Spleen (tissue), 11 donors: ENCODE results near the gene CTDP1. TPM values are rescaled to one million over a fixed set of nuclear protein-coding genes. Genes with fewer than 3 reads are reported as not detected.

ENCODE experiments used
- DNase-seq: peaks from one replicate; pipeline ENCODE4 v3.0.0-alpha.2; 2020
- H3K27ac ChIP-seq, 8 donors: fragments of 200-600 bp; sonication (generic) in 7 of 8; 1 replicate in 4 of 8; 2 replicates in 4 of 8; pipeline versions ENCODE4 v1.5.0 to v1.8.0; 2016 to 2021; ENCODE audit warnings: inconsistent platforms in 4 of 8, mild to moderate bottlenecking in 4 of 8, moderate library complexity in 1 of 8
- H3K27me3 ChIP-seq, 7 donors: fragments of 200-600 bp; sonication (generic) in 6 of 7; replicated peaks in 1 of 7; 1 replicate in 4 of 7; 2 replicates in 3 of 7; pipeline versions ENCODE4 v1.5.0 to v1.8.0; 2016 to 2021; ENCODE audit warnings: inconsistent platforms in 3 of 7, mild to moderate bottlenecking in 1 of 7
- H3K36me3 ChIP-seq, 6 donors: fragments of 200-600 bp; sonication (generic) in 5 of 6; 1 replicate in 4 of 6; 2 replicates in 2 of 6; pipeline versions ENCODE4 v1.5.0 to v1.8.0; 2016 to 2021; ENCODE audit warnings: inconsistent platforms in 2 of 6
- H3K4me1 ChIP-seq, 6 donors: fragments of 200-600 bp; sonication (generic) in 5 of 6; 1 replicate in 3 of 6; 2 replicates in 3 of 6; pipeline versions ENCODE4 v1.5.0 to v1.8.0; 2016 to 2021; ENCODE audit warnings: inconsistent platforms in 3 of 6
- H3K4me3 ChIP-seq, 8 donors: fragments of 200-600 bp; sonication (generic) in 7 of 8; 1 replicate in 4 of 8; 2 replicates in 4 of 8; pipeline versions ENCODE4 v1.5.0 to v1.8.0; 2016 to 2021; ENCODE audit warnings: inconsistent platforms in 4 of 8, mild to moderate bottlenecking in 4 of 8, moderate library complexity in 2 of 8
- H3K9me3 ChIP-seq, 8 donors: fragments of 200-600 bp; sonication (generic) in 7 of 8; 1 replicate in 4 of 8; 2 replicates in 4 of 8; pipeline versions ENCODE4 v1.5.0 to v1.8.0; 2016 to 2021; ENCODE audit warnings: inconsistent platforms in 4 of 8
- CTCF ChIP-seq, 11 experiments: fragments of 200-600 bp in 7 of 11; fragments of 450-650 bp in 4 of 11; sonication (generic) in 4 of 11; IDR thresholded peaks in 8 of 11; conservative IDR thresholded peaks in 3 of 11; 1 replicate in 7 of 11; 2 replicates in 4 of 11; pipeline versions ENCODE4 v1.4.0 to v1.8.0; 2016 to 2021; ENCODE audit warnings: antibody characterized with exemption in 11 of 11, inconsistent platforms in 4 of 11, mild to moderate bottlenecking in 1 of 11
- POLR2A ChIP-seq, 3 donors: fragments of 450-650 bp; IDR thresholded peaks; one replicate each; pipeline ENCODE4 v1.5.1; 2017; ENCODE audit warnings: antibody characterized with exemption in 3 of 3, mild to moderate bottlenecking in 1 of 3
- POLR2AphosphoS5 ChIP-seq, 3 donors: sonication (generic); formaldehyde crosslinking; IDR thresholded peaks; one replicate each; pipeline ENCODE4 v1.5.1; 2017; ENCODE audit warnings: antibody characterized with exemption in 3 of 3
- WGBS, 5 donors: extraction: QIAGEN DNeasy Blood & Tissue Kit in 3 of 5; methylation state at CpG; one replicate each; pipeline versions ENCODE4 v1.1.5 to v1.1.7; 2013 to 2018; 5-methylcytosine and 5-hydroxymethylcytosine counted together
- intact Hi-C: fragments of 100-400 bp; cut with DNase I; formaldehyde crosslinking; loops from one replicate; pipeline ENCODE4 v1.15.0; 2023; ENCODE audit warnings: low total_unique reads
- polyA plus RNA-seq, 3 donors: library from polyadenylated mRNA; stranded (reverse); fragments of 200-250 nt; gene quantifications; one replicate each; pipeline ENCODE4 v1.2.1, GENCODE V29; 2013
- total RNA-seq, 7 donors: library from RNA; depleted of rRNA in 3 of 7; stranded (reverse); fragments of >200 nt in 3 of 7; fragmentation: NEBNext Ultra II Directional in 4 of 7; extraction: Animal tissue kit (Norgen Biotek cat#: 25700) in 4 of 7; gene quantifications; one replicate each; pipeline versions ENCODE4 v1.1.0 to v1.2.1, GENCODE V29; 2016 to 2021
- donor health status: healthy with polysubstance abuse.
- donor health status: DM: no; HTN: no; CAD: no; lungs with moderate emphysema.
- donor health status: DM: no; HTN: no; CAD: no.
- donor health status: Bipolar disorder and iron deficiency.
- donor health status: healthy.
- donor health status: DM: no; HTN: no; CAD: no.
- donor health status: DM: yes; HTN: yes; CAD: no.

Gene CTDP1
- total and polyA plus RNA-seq, 10 donors = 13.6 to 54.6 (median 28.6) TPM

- Histone ChIP-seq H3K36me3 (peaks cover 4 to 99% (median 83%) of the 10 kb centered on the region in 6 donors), H3K4me1 (no peaks in the 10 kb centered on the region), H3K27me3 (no peaks in the 10 kb centered on the region), H3K9me3 (peaks cover 1 to 34% (median 13%) of the 10 kb centered on the region in 8 donors), H3K27ac (no peak overlapping the region), H3K4me3 (no peak overlapping the region)
- TF ChIP-seq POLR2A (IDR thresholded peaks at IDR 0.05) (no peak), CTCF (IDR thresholded peaks at IDR 0.05 in 8 of 11, conservative IDR thresholded peaks at IDR 0.05 in 3 of 11) (no peak), POLR2AphosphoS5 (IDR thresholded peaks at IDR 0.05) (no peak)
- WGBS, 5 donors = 93 to 97% (median 96%) methylated on average over 16 to 24 of the region's 24 CpGs
- intact Hi-C loops = no loop called here
- peak; percentile 64 for DNase-seq
Measured at GRCh38 chr18:79736846-79737245, 57.2 kb downstream of the CTDP1 start.

GRCh38 chr18:79737426-79737825 lies 57.8 kb downstream of the CTDP1 start:
- intact Hi-C loops = no loop called here
- Histone ChIP-seq H3K4me3 (no peak overlapping the region), H3K27ac (no peak overlapping the region), H3K4me1 (no peaks in the 10 kb centered on the region), H3K9me3 (peaks cover 0 to 28% (median 9%) of the 10 kb centered on the region in 8 donors), H3K27me3 (no peaks in the 10 kb centered on the region), H3K36me3 (peaks cover 4 to 99% (median 84%) of the 10 kb centered on the region in 6 donors)
- WGBS, 5 donors = 95 to 98% (median 97%) methylated on average over 17 of the region's 17 CpGs
- TF ChIP-seq POLR2A (IDR thresholded peaks at IDR 0.05) (no peak), CTCF (IDR thresholded peaks at IDR 0.05 in 8 of 11, conservative IDR thresholded peaks at IDR 0.05 in 3 of 11) (no peak), POLR2AphosphoS5 (IDR thresholded peaks at IDR 0.05) (no peak)
- DNase-seq = peak; percentile 55

DNA sequence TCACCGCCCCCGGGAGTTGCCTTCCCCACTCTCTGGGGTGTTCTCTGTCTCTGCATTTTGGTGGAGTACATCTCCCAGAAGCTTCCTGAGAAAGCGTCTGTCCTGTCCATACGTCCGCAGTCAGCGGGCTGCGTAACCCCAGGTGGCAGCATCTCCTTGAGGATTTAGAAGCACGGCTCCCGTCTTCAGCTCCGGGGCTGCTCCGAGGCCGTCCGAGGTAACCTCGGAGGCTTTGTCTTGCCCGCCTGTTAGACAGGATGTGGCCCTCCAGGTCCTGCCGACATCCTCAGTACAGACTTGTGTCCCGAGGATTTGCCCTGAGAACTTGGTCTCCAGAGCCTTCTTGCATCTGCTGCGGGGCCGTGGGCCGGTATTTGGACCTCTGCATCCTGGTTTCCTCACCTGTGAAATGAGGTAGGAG lies 58.4 kb downstream of the CTDP1 start:
- TF ChIP-seq POLR2AphosphoS5 (IDR thresholded peaks at IDR 0.05) (peak in 1 of 3 donors; percentile 19), POLR2A (IDR thresholded peaks at IDR 0.05) (no peak), CTCF (IDR thresholded peaks at IDR 0.05 in 8 of 11, conservative IDR thresholded peaks at IDR 0.05 in 3 of 11) (no peak)
- no peaks in the 10 kb centered on the region for H3K4me1 ChIP-seq
- intact Hi-C loops = no loop called here
- no peak overlapping the region for H3K4me3 ChIP-seq
- peaks cover 0 to 22% (median 3%) of the 10 kb centered on the region in 8 donors for H3K9me3 ChIP-seq
- H3K36me3 ChIP-seq = peaks cover 4 to 99% (median 82%) of the 10 kb centered on the region in 6 donors
- no peak overlapping the region for H3K27ac ChIP-seq
- peak; percentile 60 for DNase-seq
- H3K27me3 ChIP-seq = no peaks in the 10 kb centered on the region
- 87 to 98% (median 95%) methylated on average over 17 to 20 of the region's 20 CpGs for WGBS, 5 donors

GRCh38 chr18:79738581-79739439 lies 59.2 kb downstream of the CTDP1 start:
- TF ChIP-seq POLR2AphosphoS5 (IDR thresholded peaks at IDR 0.05) = no peak
- no peak for TF ChIP-seq CTCF (IDR thresholded peaks at IDR 0.05 in 8 of 11, conservative IDR thresholded peaks at IDR 0.05 in 3 of 11)
- no peak for TF ChIP-seq POLR2A (IDR thresholded peaks at IDR 0.05)
- H3K27ac ChIP-seq = no peak overlapping the region
- H3K9me3 ChIP-seq = peaks cover 0 to 14% (median 0%) of the 10 kb centered on the region in 8 donors
- H3K27me3 ChIP-seq = no peaks in the 10 kb centered on the region
- H3K4me1 ChIP-seq = no peaks in the 10 kb centered on the region
- WGBS, 5 donors = 94 to 96% (median 95%) methylated on average over 21 of the region's 21 CpGs
- no peak overlapping the region for H3K4me3 ChIP-seq
- peaks cover 8 to 99% (median 78%) of the 10 kb centered on the region in 6 donors for H3K36me3 ChIP-seq
- DNase-seq = peak; percentile 28
- intact Hi-C loops = no loop called here
